K562 (cell line): ENCODE data around the gene TBC1D1. TPM values are rescaled to one million over a fixed set of nuclear protein-coding genes. Genes with fewer than 3 reads are reported as not detected.

Experiments
- ATAC-seq: fragments of 200-7000 bp; cut with Tn5 transposase; 3 replicates; pipeline ENCODE4 v1.9.1; 2020; ENCODE audit warnings: moderate library complexity
- BruUV-seq: library from RNA; stranded (reverse); fragments of 400-500 nt; replicated peaks from 2 replicates; lab custom pipeline; 2021; lab: Mats Ljungman, UMichigan
- CTCF ChIA-PET: fragments of 300-600 bp; formaldehyde crosslinking; extraction: SDS; loops from one replicate; lab custom pipeline; 2021; ENCODE audit warnings: low intra/inter-chr PET ratio; lab: Yijun Ruan, JAX
- POLR2A ChIA-PET: fragments of 300-600, 350-650 bp; sonication (Branson Sonifier 250); formaldehyde crosslinking; extraction: SDS; loops from one replicate; lab custom pipeline; 2021; ENCODE audit warnings: antibody characterized with exemption, inconsistent platforms; lab: Yijun Ruan, JAX
- DNase-seq, 4 experiments: peaks; one replicate each; pipeline versions ENCODE4 v3.0.0 to v3.0.0-alpha.2; 2011 to 2018; ENCODE audit warnings: low spot score in 3 of 4, mixed read lengths in 3 of 4; ENCODE audit errors: extremely low read depth in 1 of 4
- FAIRE-seq: peaks from 2 replicates; lab custom pipeline; 2011; peaks lifted over from hg19 to GRCh38; lab: Jason Lieb, UNC
- H2AFZ ChIP-seq: 2 replicates; pipeline ENCODE4 v1.6.0; 2011; ENCODE audit warnings: low read depth, low read length, control low read depth, inconsistent platforms
- H3K27ac ChIP-seq: fragments of 200-600 bp; 3 replicates; pipeline ENCODE4 v1.8.0; 2011; ENCODE audit warnings: low read depth, mild to moderate bottlenecking, control low read depth, inconsistent platforms, low read length, moderate library complexity, mixed read lengths; ENCODE audit errors: extremely low read depth
- H3K27me3 ChIP-seq, 2 experiments: fragments of 300-600 bp in 1 of 2; 2 replicates in 1 of 2; 3 replicates in 1 of 2; pipeline versions ENCODE4 v1.6.0 to v1.8.0; 2011; ENCODE audit warnings: inconsistent platforms in 2 of 2, low read length in 2 of 2, mild to moderate bottlenecking in 1 of 2, mixed read lengths in 1 of 2, moderate library complexity in 1 of 2; ENCODE audit not compliant: control insufficient read depth in 2 of 2, insufficient read depth in 2 of 2
- H3K36me3 ChIP-seq: fragments of 300-600 bp; 3 replicates; pipeline ENCODE4 v1.8.0; 2011; ENCODE audit warnings: mild to moderate bottlenecking, low read length, inconsistent platforms; ENCODE audit not compliant: control insufficient read depth, insufficient read depth
- H3K4me1 ChIP-seq, 2 experiments: fragments of 200-600 bp in 1 of 2; replicated peaks in 1 of 2; 2 replicates in 1 of 2; 3 replicates in 1 of 2; pipeline versions ENCODE4 v1.5.1 to v1.8.0; 2011; ENCODE audit warnings: inconsistent platforms in 2 of 2, low read length in 2 of 2, mild to moderate bottlenecking in 1 of 2, mixed read lengths in 1 of 2, moderate library complexity in 1 of 2; ENCODE audit not compliant: control insufficient read depth in 2 of 2, insufficient read depth in 2 of 2
- H3K4me2 ChIP-seq: 2 replicates; pipeline ENCODE4 v1.6.1; 2011; ENCODE audit warnings: low read length, control low read depth, inconsistent platforms, mixed read lengths; ENCODE audit not compliant: insufficient read depth
- H3K4me3 ChIP-seq: fragments of 200-600 bp; sonication (generic), shearing (Covaris generic); 2 replicates; pipeline ENCODE4 v1.5.1; 2016; ENCODE audit warnings: control low read depth, inconsistent platforms
- H3K79me2 ChIP-seq: fragments of 200-600 bp; 3 replicates; pipeline ENCODE4 v1.8.0; 2011; ENCODE audit warnings: low read length, inconsistent platforms; ENCODE audit not compliant: control insufficient read depth, insufficient read depth
- H3K9ac ChIP-seq, 2 experiments: 2 replicates each; pipeline versions ENCODE4 v1.6.0 to v1.6.1; 2011; ENCODE audit warnings: low read depth in 2 of 2, low read length in 2 of 2, control low read depth in 1 of 2, inconsistent platforms in 1 of 2, mild to moderate bottlenecking in 1 of 2, mixed read lengths in 1 of 2; ENCODE audit not compliant: insufficient read depth in 1 of 2
- H3K9me1 ChIP-seq: one replicate; pipeline ENCODE4 v1.6.0; 2011; ENCODE audit warnings: inconsistent platforms, mild to moderate bottlenecking, low read length, moderate library complexity; ENCODE audit not compliant: control insufficient read depth, insufficient read depth
- H3K9me3 ChIP-seq: replicated peaks from 2 replicates; pipeline ENCODE4 v1.5.1; 2011; ENCODE audit warnings: low read depth, low read length, inconsistent platforms; ENCODE audit not compliant: control insufficient read depth, insufficient read depth
- H4K20me1 ChIP-seq: replicated peaks from 2 replicates; pipeline ENCODE4 v1.6.1; 2011; ENCODE audit warnings: low read length, inconsistent platforms, mixed read lengths; ENCODE audit not compliant: control insufficient read depth, insufficient read depth
- CXXC5 ChIP-seq: fragments of 250-450 bp; sonication (Bioruptor Pico); IDR thresholded peaks from 2 replicates; pipeline ENCODE4 v1.8.0; 2022; ENCODE audit warnings: inconsistent platforms, mild to moderate bottlenecking, moderate library complexity
- FOSL1 ChIP-seq: fragments of 200-800 bp; sonication (Bioruptor generic); conservative IDR thresholded peaks from 2 replicates; pipeline ENCODE4 v1.6.1; 2016; ENCODE audit warnings: missing genetic modification characterization, missing compliant biosample characterization
- HMBOX1 ChIP-seq: sonication (generic); IDR thresholded peaks from 2 replicates; pipeline ENCODE4 v1.6.1; 2016
- HSF4 ChIP-seq: fragments of 250-450 bp; sonication (Bioruptor Pico); IDR thresholded peaks from 2 replicates; pipeline ENCODE4 v2.1.2; 2022; ENCODE audit warnings: mild to moderate bottlenecking, moderate library complexity, borderline replicate concordance
- PML ChIP-seq: IDR thresholded peaks from 2 replicates; pipeline ENCODE4 v1.6.1; 2012; ENCODE audit warnings: low read length, inconsistent platforms
- ZNF407 ChIP-seq: fragments of 450-650 bp; IDR thresholded peaks from 2 replicates; pipeline ENCODE4 v1.6.1; 2016; ENCODE audit warnings: low read depth
- ZNF445 ChIP-seq: fragments of 250-450 bp; sonication (Bioruptor Pico); IDR thresholded peaks from 2 replicates; pipeline ENCODE4 v1.4.0; 2020; ENCODE audit warnings: low read depth, mild to moderate bottlenecking, moderate library complexity
- WGBS: fragments of 100-300 bp; shearing (Covaris generic); methylation state at CpG from one replicate; pipeline ENCODE4 v1.1.6; 2016; ENCODE audit warnings: low coverage, mixed read lengths; ENCODE audit not compliant: insufficient coverage; ENCODE audit errors: missing lambda C conversion rate; 5-methylcytosine and 5-hydroxymethylcytosine counted together
- in situ Hi-C: fragments of 300-500 bp; cut with MboI; formaldehyde crosslinking; loops from 4 replicates; pipeline ENCODE4 v1.15.0; 2018; ENCODE audit warnings: inconsistent platforms, mixed read lengths
- intact Hi-C: fragments of 100-400 bp; cut with micrococcal nuclease; formaldehyde crosslinking; loops from 2 replicates; pipeline ENCODE4 v1.14.2; 2022
- polyA plus RNA-seq, 8 experiments: library from polyadenylated mRNA; depleted of rRNA in 4 of 8; stranded (reverse) in 5 of 8; unstranded in 3 of 8; fragments of >200 nt; fragmentation: Nextera tagmentation in 2 of 8; fragmentation: Illumina TruSeq in 1 of 8; extraction: Ambion mirVana in 2 of 8; extraction: Trizol in 1 of 8; gene quantifications; 2 replicates each; pipeline versions ENCODE4 v1.2.1 to v1.2.3, GENCODE V29; 2011 to 2014; ENCODE audit warnings: inconsistent platforms in 1 of 8, missing spikeins in 1 of 8
- total RNA-seq, 7 experiments: library from RNA; depleted of rRNA in 6 of 7; stranded (reverse); fragments of >200 nt in 6 of 7; fragmentation: Illumina TruSeq in 2 of 7; extraction: Trizol in 2 of 7; gene quantifications; 2 replicates each; pipeline versions ENCODE4 v1.2.1 to v1.2.3, GENCODE V29; 2011 to 2021; ENCODE audit warnings: low replicate concordance in 1 of 7

The TBC1D1 gene
- total and polyA plus RNA-seq, 9 of the 15 experiments (the other 6 are each of a cell fraction or from before 2014, with no cell fraction given), result 0.59 to 14.2 (median 8.8) TPM

- CTCF ChIA-PET, result no interaction called here
- H2AFZ ChIP-seq, result no peak overlapping the region
- BruUV-seq, result no TSS peak
- H3K79me2 ChIP-seq, result no peaks in the 10 kb centered on the region
- 27% methylated on average over 7 of the region's 7 CpGs for WGBS
- H3K9ac ChIP-seq, result no peak overlapping the region
- FAIRE-seq (no peak), DNase-seq (no peak), ATAC-seq (no peak)
- intact Hi-C loops (no loop called here), in situ Hi-C loops (no loop called here)
- no peaks in the 10 kb centered on the region for H3K36me3 ChIP-seq
- TF ChIP-seq HSF4 (CRISPR knock-in tag) (no peak), ZNF407 (no peak), ZNF445 (CRISPR knock-in tag) (no peak), HMBOX1 (0 out of 2 replicates have a peak, but pooled peaks have one; percentile 42), CXXC5 (CRISPR knock-in tag) (no peak), FOSL1 (0 out of 2 replicates have a peak, but pooled peaks have one; percentile 22), PML (no peak)
- H3K27me3 ChIP-seq, result peaks cover 2 to 19% of the 10 kb centered on the region in 2 experiments; a peak in 3 of 5 replicates
- H3K4me1 ChIP-seq, result no peaks in the 10 kb centered on the region
- no peaks in the 10 kb centered on the region for H3K9me3 ChIP-seq
- POLR2A ChIA-PET, result interaction anchor here (0.8 to 1.2 kb wide), 6 partner anchors 10 to 999 kb away, joined by 3 to 4 read pairs (median 3); no protein-coding TSS in a partner anchor
- H3K9me1 ChIP-seq, result no peaks in the 10 kb centered on the region
- H4K20me1 ChIP-seq, result no peaks in the 10 kb centered on the region
- no peak overlapping the region for H3K27ac ChIP-seq
- no peak overlapping the region for H3K4me2 ChIP-seq
- no peak overlapping the region for H3K4me3 ChIP-seq
These were observed 228.9 kb downstream of the TBC1D1 start for GRCh38 chr4:38119668-38120385.
